ENCODE results near the gene RPL41.

RPL41 gene

DNA sequence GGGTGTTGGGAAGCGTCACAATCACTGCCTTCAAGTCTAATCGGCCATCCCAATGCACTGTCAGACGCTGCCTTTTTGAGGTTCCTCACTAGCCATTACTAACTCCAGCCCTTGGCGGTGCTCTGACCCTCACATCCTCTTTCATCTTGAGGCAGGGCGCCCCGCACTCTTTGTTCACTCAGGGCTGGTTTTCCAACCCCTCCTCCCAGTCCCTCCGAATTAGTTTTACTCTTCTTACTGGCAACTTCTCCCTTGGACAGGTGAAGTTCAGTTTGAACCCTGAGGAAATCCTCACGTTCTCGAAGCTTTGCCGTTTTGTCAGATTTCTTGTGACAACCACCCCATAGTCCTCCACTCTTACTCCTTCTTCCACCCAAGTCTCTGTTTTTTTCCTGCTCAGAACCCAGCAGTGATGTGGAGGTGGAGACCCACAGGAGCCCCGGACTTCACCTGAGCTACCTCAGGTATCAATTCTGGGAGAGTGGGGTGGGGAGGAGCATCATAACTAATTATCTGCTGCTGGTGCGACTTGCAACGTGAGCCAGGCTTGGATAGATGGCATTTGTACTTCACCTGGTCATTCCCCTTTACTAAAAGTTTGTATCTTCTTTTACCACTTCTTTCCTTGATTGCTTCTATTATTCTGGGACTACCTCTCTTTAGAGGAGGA lies 2.4 kb downstream of the RPL41 start:
- no peak for TF ChIP-seq TAF1 (IDR thresholded peaks at IDR 0.05; ENCODE audit: low read depth)
- TF ChIP-seq TEAD4 (IDR thresholded peaks at IDR 0.05) = no peak
- TF ChIP-seq EP300 (IDR thresholded peaks at IDR 0.05; ENCODE audit: borderline replicate concordance) = no peak
- TF ChIP-seq, protein P1, sequence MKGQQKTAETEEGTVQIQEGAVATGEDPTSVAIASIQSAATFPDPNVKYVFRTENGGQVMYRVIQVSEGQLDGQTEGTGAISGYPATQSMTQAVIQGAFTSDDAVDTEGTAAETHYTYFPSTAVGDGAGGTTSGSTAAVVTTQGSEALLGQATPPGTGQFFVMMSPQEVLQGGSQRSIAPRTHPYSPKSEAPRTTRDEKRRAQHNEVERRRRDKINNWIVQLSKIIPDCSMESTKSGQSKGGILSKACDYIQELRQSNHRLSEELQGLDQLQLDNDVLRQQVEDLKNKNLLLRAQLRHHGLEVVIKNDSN (IDR thresholded peaks at IDR 0.05) = no peak

- TF ChIP-seq RAD21 (IDR thresholded peaks at IDR 0.05; ENCODE audit: low read depth) = peak; percentile 90
- TF ChIP-seq YY1 (IDR thresholded peaks at IDR 0.05; ENCODE audit: low read depth) = no peak
- TF ChIP-seq TCF12 (IDR thresholded peaks at IDR 0.05; ENCODE audit: low read depth) = no peak
- no peak for TF ChIP-seq EP300 (IDR thresholded peaks at IDR 0.05; ENCODE audit: borderline replicate concordance)
- no peak for TF ChIP-seq ZBTB7A (IDR thresholded peaks at IDR 0.05; ENCODE audit: low read depth)
- TF ChIP-seq, protein P1 (IDR thresholded peaks at IDR 0.05) = peak; percentile 90
- TF ChIP-seq REST (IDR thresholded peaks at IDR 0.05; ENCODE audit: low read depth) = no peak
- TF ChIP-seq MAX (IDR thresholded peaks at IDR 0.05) = peak; percentile 97
- TF ChIP-seq TEAD4 (IDR thresholded peaks at IDR 0.05) = 0 out of 2 replicates have a peak, but pooled peaks have one; percentile 13
- 0 out of 2 replicates have a peak, but pooled peaks have one; percentile 13 for TF ChIP-seq TAF1 (IDR thresholded peaks at IDR 0.05; ENCODE audit: low read depth)
Measured at GRCh38 chr12:56119361-56119796, 2.9 kb downstream of the RPL41 start.

- TF ChIP-seq CEBPB (IDR thresholded peaks at IDR 0.05) (no peak), TEAD4 (IDR thresholded peaks at IDR 0.05) (no peak), CREB1 (IDR thresholded peaks at IDR 0.05; ENCODE audit: low read depth) (no peak), TCF12 (IDR thresholded peaks at IDR 0.05; ENCODE audit: low read depth) (no peak), RAD21 (IDR thresholded peaks at IDR 0.05; ENCODE audit: low read depth) (no peak)
Measured at GRCh38 chr12:56120158-56120846, 3.9 kb downstream of the RPL41 start.

DNA sequence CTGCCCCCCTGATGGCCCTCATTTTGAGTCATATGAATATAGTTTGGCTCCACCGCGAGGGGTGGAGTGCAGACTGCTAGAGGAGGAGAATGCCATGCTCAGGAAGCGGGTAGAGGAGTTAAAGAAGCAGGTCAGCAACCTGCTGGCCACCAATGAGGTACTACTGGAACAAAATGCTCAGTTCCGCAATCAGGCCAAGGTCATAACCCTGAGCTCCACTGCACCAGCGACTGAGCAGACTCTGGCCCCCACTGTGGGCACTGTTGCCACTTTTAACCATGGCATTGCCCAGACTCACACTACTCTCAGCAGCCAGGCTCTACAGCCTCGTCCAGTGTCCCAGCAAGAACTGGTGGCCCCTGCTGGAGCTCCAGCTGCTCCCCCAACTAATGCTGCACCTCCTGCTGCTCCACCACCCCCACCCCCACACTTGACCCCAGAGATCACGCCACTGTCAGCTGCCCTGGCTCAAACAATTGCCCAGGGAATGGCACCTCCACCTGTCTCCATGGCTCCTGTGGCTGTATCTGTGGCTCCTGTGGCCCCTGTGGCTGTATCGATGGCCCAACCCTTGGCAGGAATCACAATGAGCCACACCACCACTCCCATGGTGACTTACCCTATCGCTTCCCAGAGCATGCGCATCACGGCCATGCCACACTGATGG lies 4.9 kb downstream of the RPL41 start:
- no peak for TF ChIP-seq FOXM1 (IDR thresholded peaks at IDR 0.05; ENCODE audit: borderline replicate concordance, low read depth)
- TF ChIP-seq NFIC (IDR thresholded peaks at IDR 0.05) = no peak
- no peak for TF ChIP-seq TEAD4 (IDR thresholded peaks at IDR 0.05)
- TF ChIP-seq MAX (IDR thresholded peaks at IDR 0.05) = no peak
- TF ChIP-seq CEBPB (IDR thresholded peaks at IDR 0.05) = no peak
- TF ChIP-seq YY1 (IDR thresholded peaks at IDR 0.05; ENCODE audit: low read depth) = no peak
- TF ChIP-seq ZBTB7A (IDR thresholded peaks at IDR 0.05; ENCODE audit: low read depth) = no peak
- TF ChIP-seq EP300 (IDR thresholded peaks at IDR 0.05; ENCODE audit: borderline replicate concordance) = no peak
- TF ChIP-seq REST (IDR thresholded peaks at IDR 0.05; ENCODE audit: low read depth) = no peak
- TF ChIP-seq, protein P1 (IDR thresholded peaks at IDR 0.05) = no peak
- TF ChIP-seq TAF1 (IDR thresholded peaks at IDR 0.05; ENCODE audit: low read depth) = no peak
- no peak for TF ChIP-seq EGR1 (IDR thresholded peaks at IDR 0.05)
- no peak for TF ChIP-seq CREB1 (IDR thresholded peaks at IDR 0.05; ENCODE audit: low read depth)
- no peak for TF ChIP-seq TCF12 (IDR thresholded peaks at IDR 0.05; ENCODE audit: low read depth)
- TF ChIP-seq RAD21 (IDR thresholded peaks at IDR 0.05; ENCODE audit: low read depth) = no peak

DNA sequence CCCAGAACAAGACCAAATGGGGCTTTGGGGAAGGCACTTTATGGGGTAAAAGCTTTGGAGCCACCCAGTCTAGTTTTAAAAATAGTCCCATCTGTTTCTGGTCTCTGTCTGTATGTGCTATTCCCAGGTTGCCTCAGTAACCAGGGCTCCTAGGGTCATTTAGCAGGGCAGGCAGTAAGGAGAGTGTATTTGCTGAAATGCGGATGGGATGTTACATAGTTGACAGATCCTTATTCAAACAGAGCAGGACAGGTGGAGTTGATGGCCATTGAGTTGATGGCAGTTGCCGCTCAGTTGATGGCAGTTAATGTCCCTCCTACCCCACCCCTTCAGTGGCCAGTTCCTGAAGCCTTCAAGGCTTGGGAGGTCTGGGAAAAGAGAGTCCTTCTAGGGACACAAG lies 6.2 kb downstream of the RPL41 start:
- TF ChIP-seq CEBPB (IDR thresholded peaks at IDR 0.05) (no peak), EGR1 (IDR thresholded peaks at IDR 0.05) (no peak), EP300 (IDR thresholded peaks at IDR 0.05; ENCODE audit: borderline replicate concordance) (no peak), CREB1 (IDR thresholded peaks at IDR 0.05; ENCODE audit: low read depth) (no peak), REST (IDR thresholded peaks at IDR 0.05; ENCODE audit: low read depth) (no peak), YY1 (IDR thresholded peaks at IDR 0.05; ENCODE audit: low read depth) (no peak), RAD21 (IDR thresholded peaks at IDR 0.05; ENCODE audit: low read depth) (no peak), TCF12 (IDR thresholded peaks at IDR 0.05; ENCODE audit: low read depth) (no peak), TAF1 (IDR thresholded peaks at IDR 0.05; ENCODE audit: low read depth) (no peak), MAX (IDR thresholded peaks at IDR 0.05) (no peak), FOXM1 (IDR thresholded peaks at IDR 0.05; ENCODE audit: borderline replicate concordance, low read depth) (no peak), TEAD4 (IDR thresholded peaks at IDR 0.05) (no peak), ZBTB7A (IDR thresholded peaks at IDR 0.05; ENCODE audit: low read depth) (no peak), NFIC (IDR thresholded peaks at IDR 0.05) (no peak)
- TF ChIP-seq, protein P1 (IDR thresholded peaks at IDR 0.05) = no peak
